Cardiac muscle cell (in vitro differentiated cells and primary cell): Measurements from ENCODE around the gene INSIG2. TPM values are rescaled to one million over a fixed set of nuclear protein-coding genes. Genes with fewer than 3 reads are reported as not detected.

Experiments used
- DNase-seq, 2 donors: peaks; one replicate each; pipeline versions ENCODE4 v3.0.0 to v3.0.0-alpha.2; 2010 to 2017; ENCODE audit warnings: low read depth in 1 of 2, low spot score in 1 of 2
- H3K27ac ChIP-seq: fragments of 200-600 bp; sonication (generic); 2 replicates; pipeline ENCODE4 v1.5.1; 2016
- H3K27me3 ChIP-seq: fragments of 200-600 bp; sonication (generic); 2 replicates; pipeline ENCODE4 v1.6.0; 2016; ENCODE audit warnings: control low read depth
- H3K36me3 ChIP-seq: fragments of 200-600 bp; sonication (generic); 2 replicates; pipeline ENCODE4 v1.5.1; 2016; ENCODE audit warnings: control low read depth
- H3K4me1 ChIP-seq: fragments of 200-600 bp; sonication (generic); 2 replicates; pipeline ENCODE4 v1.8.1; 2017; ENCODE audit warnings: low read depth, mild to moderate bottlenecking, mixed run types
- H3K4me3 ChIP-seq: fragments of 200-600 bp; sonication (generic); 2 replicates; pipeline ENCODE4 v1.5.1; 2016; ENCODE audit warnings: mild to moderate bottlenecking
- H3K9me3 ChIP-seq: fragments of 200-600 bp; sonication (generic); 2 replicates; pipeline ENCODE4 v1.5.1; 2017; ENCODE audit warnings: low read depth, mild to moderate bottlenecking, control low read depth
- CTCF ChIP-seq: IDR thresholded peaks from 2 replicates; pipeline ENCODE4 v1.5.1; 2012; ENCODE audit warnings: low read depth, mild to moderate bottlenecking, low read length
- polyA plus RNA-seq: library from polyadenylated mRNA; unstranded; fragments of >200 nt; fragmentation: Nextera tagmentation; extraction: Ambion mirVana; gene quantifications from 2 replicates; pipeline ENCODE4 v1.2.1, GENCODE V29; 2016
- total RNA-seq: library from RNA; depleted of rRNA; stranded (reverse); fragments of >200 nt; gene quantifications from 2 replicates; pipeline ENCODE4 v1.2.3, GENCODE V29; 2016

The INSIG2 gene
- total and polyA plus RNA-seq, 2 experiments from 2014 or later, result 12.4 to 62.2 TPM

DNA sequence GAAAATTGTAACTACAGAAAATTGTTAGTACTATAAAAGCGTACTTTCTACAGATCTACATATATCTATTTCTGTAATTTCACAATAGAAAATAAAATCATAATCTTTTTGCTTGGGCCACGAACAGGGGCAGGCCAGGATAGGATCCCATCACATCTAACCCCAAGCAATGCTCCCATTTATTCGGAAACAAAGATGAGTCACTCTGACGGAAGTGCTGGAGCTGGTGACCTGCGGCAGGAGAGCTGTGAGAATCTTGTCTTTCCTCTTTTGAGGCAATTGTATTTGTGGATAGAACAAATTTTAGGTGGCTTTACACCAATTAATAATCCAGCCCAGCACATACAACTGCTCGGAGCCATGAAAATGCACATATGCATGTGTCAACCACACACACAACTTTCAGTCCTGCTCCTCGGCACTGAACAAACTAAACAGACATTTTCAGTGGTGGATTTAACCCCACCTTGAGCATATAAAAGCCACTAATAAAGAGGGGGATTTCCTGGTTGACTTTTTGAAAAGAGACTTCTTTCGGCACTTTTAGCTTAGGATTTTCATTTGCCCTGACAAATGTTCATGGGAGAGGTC lies 22.3 kb upstream of the INSIG2 start:
- TF ChIP-seq CTCF, result no peak
- no peaks in the 10 kb centered on the region for H3K4me1 ChIP-seq
- no peak overlapping the region for H3K27ac ChIP-seq
- H3K4me3 ChIP-seq, result no peak overlapping the region
- H3K9me3 ChIP-seq, result no peaks in the 10 kb centered on the region
- DNase-seq, result no peak
- H3K27me3 ChIP-seq, result no peaks in the 10 kb centered on the region
- H3K36me3 ChIP-seq, result no peaks in the 10 kb centered on the region

DNA sequence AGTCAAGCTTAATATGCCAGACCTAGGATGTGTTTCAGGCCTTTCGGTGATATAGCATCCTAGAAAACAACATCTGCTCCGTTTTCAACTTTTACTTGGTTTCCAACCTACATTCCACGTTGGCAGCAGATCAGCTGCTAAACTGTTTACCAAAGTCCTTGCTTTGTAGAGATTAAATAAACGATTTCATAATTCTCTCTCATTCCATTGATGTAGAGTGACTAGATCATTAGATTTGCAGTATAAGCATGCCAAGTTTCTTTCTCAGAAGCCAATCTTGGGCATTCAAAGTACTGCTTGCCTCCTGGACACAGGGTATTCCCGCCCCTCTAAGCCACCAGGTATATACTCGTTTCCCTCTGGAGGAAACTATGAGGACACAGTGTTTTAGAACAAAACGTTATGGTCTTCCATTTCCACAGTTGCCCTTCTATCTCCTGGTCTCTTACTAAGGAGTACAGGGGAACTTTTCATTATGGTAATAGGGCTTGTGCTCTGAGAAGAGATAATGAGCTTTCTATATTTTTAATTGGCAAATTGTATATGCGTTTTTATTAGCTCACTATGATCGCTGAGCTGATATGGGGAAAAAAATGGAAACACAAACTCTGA lies 10.5 kb upstream of the INSIG2 start:
- H3K36me3 ChIP-seq, result no peaks in the 10 kb centered on the region
- H3K27ac ChIP-seq, result no peak overlapping the region
- no peak for DNase-seq
- no peaks in the 10 kb centered on the region for H3K4me1 ChIP-seq
- TF ChIP-seq CTCF, result no peak
- no peaks in the 10 kb centered on the region for H3K27me3 ChIP-seq
- no peaks in the 10 kb centered on the region for H3K9me3 ChIP-seq
- no peak overlapping the region for H3K4me3 ChIP-seq

DNA sequence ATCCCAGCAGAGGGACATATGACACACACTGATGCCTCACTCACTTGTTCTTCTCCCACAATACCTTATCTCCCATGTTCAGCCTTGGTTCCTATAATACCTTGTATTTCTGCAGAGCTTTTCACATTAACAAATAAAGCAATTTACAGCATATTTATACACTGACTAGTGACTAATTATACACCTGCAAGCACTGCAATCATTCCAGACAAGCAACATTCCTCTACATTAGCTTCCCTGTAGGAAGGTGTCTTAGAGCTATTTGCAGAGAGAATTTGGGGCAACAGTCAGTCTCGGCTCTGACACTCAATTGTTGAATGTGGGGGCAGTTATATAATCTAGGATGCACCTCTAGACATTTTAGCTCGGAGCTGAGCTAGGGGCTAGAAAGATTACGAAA lies 9.5 kb upstream of the INSIG2 start:
- Histone ChIP-seq H3K4me1 (no peaks in the 10 kb centered on the region), H3K27me3 (no peaks in the 10 kb centered on the region), H3K36me3 (no peaks in the 10 kb centered on the region), H3K4me3 (no peak overlapping the region), H3K9me3 (no peaks in the 10 kb centered on the region), H3K27ac (no peak overlapping the region)
- no peak for DNase-seq
- TF ChIP-seq CTCF, result no peak

GRCh38 chr2:118084491-118085089 lies 3.7 kb upstream of the INSIG2 start:
- TF ChIP-seq CTCF, result no peak
- no peaks in the 10 kb centered on the region for H3K9me3 ChIP-seq
- H3K27ac ChIP-seq, result no peak overlapping the region
- DNase-seq, result no peak
- no peaks in the 10 kb centered on the region for H3K4me1 ChIP-seq
- H3K36me3 ChIP-seq, result no peaks in the 10 kb centered on the region
- H3K27me3 ChIP-seq, result no peaks in the 10 kb centered on the region
- no peak overlapping the region for H3K4me3 ChIP-seq

GRCh38 chr2:118085173-118086023 lies 2.9 kb upstream of the INSIG2 start:
- TF ChIP-seq CTCF, result no peak
- H3K4me3 ChIP-seq, result no peak overlapping the region
- no peaks in the 10 kb centered on the region for H3K27me3 ChIP-seq
- no peak overlapping the region for H3K27ac ChIP-seq
- H3K4me1 ChIP-seq, result peaks cover 6% of the 10 kb centered on the region
- no peaks in the 10 kb centered on the region for H3K9me3 ChIP-seq
- no peak for DNase-seq
- H3K36me3 ChIP-seq, result no peaks in the 10 kb centered on the region
